Mucosa of gallbladder (tissue), 1 donor: ENCODE results near the gene TTC31. TPM values are rescaled to one million over a fixed set of nuclear protein-coding genes. Genes with fewer than 3 reads are reported as not detected.
A peak's percentile ranks its signal among the peaks of the same experiment; 100 is the strongest.
"Not testable (repeated sequence)": the region's sequence is repeated elsewhere in the genome, so short reads cannot be mapped to it uniquely, and the experiment has no call there.

Experiments used
- DNase-seq: peaks from one replicate; pipeline ENCODE4 v3.0.0-alpha.2; 2020; ENCODE audit warnings: low spot score
- total RNA-seq: library from RNA; stranded (reverse); gene quantifications from one replicate; pipeline ENCODE4 v1.2.1, GENCODE V29; 2021
- donor health status: DM: no; HTN: no; CAD: no.

TTC31 gene
- 41.0 TPM for total RNA-seq

- peak; percentile 97 for DNase-seq
Observed at GRCh38 chr2:74482801-74483674, at the start of gene TTC31, which contains the start of gene CCDC142. Gene TTC31 (plus strand): TSS chr2:74483081. CDS start chr2:74483096, 15 bp downstream. Gene CCDC142 (minus strand): TSS chr2:74482998. CDS start chr2:74482837, 161 bp downstream.

GRCh38 chr2:74436111-74436805 is 46.6 kb upstream of the TTC31 start:
- no peak for DNase-seq

- DNase-seq = no peak
Observed at GRCh38 chr2:74436848-74437695, 45.8 kb upstream of the TTC31 start.

- no peak for DNase-seq
Observed at GRCh38 chr2:74438248-74438647, 44.6 kb upstream of the TTC31 start.

- DNase-seq = no peak
Observed at GRCh38 chr2:74439373-74439772, 43.5 kb upstream of the TTC31 start.

- DNase-seq = peak; percentile 45
Observed at GRCh38 chr2:74439803-74440377, 43.0 kb upstream of the TTC31 start.

GRCh38 chr2:74440378-74441169 is 42.3 kb upstream of the TTC31 start:
- peak; percentile 87 for DNase-seq

- no peak for DNase-seq
Observed at GRCh38 chr2:74441170-74441689, 41.7 kb upstream of the TTC31 start.

GRCh38 chr2:74441690-74442482 is 41.0 kb upstream of the TTC31 start, which contains the start of gene RTKN:
Gene RTKN (minus strand): TSS chr2:74441937. CDS start chr2:74441816, 121 bp downstream.
- peak; percentile 60 for DNase-seq

- not testable (repeated sequence) for DNase-seq
Observed at GRCh38 chr2:74442483-74443297, 40.2 kb upstream of the TTC31 start.

- DNase-seq = no peak
Observed at GRCh38 chr2:74444498-74445318, 38.2 kb upstream of the TTC31 start.

GRCh38 chr2:74447230-74447999 is 35.5 kb upstream of the TTC31 start:
- peak; percentile 63 for DNase-seq

- no peak for DNase-seq
Observed at GRCh38 chr2:74448771-74449170, 34.1 kb upstream of the TTC31 start.

- no peak for DNase-seq
Observed at GRCh38 chr2:74450570-74451190, 32.2 kb upstream of the TTC31 start.

- peak; percentile 98 for DNase-seq
Observed at GRCh38 chr2:74454654-74455511, 28.0 kb upstream of the TTC31 start, which contains the start of gene INO80B. Gene INO80B (plus strand): TSS chr2:74455087. CDS start chr2:74455117, 30 bp downstream.
